ENCODE data around the gene LINGO3. TPM values are rescaled to one million over a fixed set of nuclear protein-coding genes. Genes with fewer than 3 reads are reported as not detected.

Gene LINGO3
- total RNA-seq, 4 donors from 2014 or later = 0.45 TPM; not detected in 3

DNA sequence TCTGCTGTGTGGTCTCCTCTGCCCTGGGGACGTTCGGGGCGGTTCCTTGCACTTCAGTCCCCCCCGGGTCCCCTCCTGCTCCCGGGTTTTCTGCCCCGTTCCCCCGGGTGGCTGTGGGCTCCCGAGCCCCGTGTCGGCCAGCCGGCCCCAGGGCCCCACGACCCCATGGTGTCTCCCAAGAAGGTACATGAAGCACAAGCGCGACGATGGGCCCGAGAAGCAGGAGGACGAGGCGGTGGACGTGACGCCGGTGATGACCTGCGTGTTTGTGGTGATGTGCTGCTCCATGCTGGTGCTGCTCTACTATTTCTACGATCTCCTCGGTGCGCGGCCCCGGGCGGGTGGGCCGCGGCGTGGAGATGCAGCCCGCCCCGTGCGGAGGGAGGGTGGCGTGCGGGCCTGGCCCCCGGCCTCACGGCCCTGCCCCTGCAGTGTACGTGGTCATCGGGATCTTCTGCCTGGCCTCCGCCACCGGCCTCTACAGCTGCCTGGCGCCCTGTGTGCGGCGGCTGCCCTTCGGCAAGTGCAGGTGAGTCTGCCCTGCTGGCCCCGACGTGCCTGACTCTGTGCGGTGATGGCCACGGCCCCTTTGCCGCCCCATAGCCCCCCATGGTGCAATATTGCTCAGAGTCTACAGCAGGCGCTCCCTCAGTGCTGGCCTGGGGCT is 31.8 kb upstream of the LINGO3 start:
- WGBS, 2 donors = 93 to 96% methylated on average over 31 to 52 of the region's 52 CpGs
- H3K27me3 ChIP-seq = no peaks in the 10 kb centered on the region
- no peaks in the 10 kb centered on the region for H3K9me3 ChIP-seq
- H3K4me3 ChIP-seq (replicated peaks in 1 of 3) = no peak overlapping the region
- no peak overlapping the region for H3K27ac ChIP-seq
- TF ChIP-seq, protein P1, sequence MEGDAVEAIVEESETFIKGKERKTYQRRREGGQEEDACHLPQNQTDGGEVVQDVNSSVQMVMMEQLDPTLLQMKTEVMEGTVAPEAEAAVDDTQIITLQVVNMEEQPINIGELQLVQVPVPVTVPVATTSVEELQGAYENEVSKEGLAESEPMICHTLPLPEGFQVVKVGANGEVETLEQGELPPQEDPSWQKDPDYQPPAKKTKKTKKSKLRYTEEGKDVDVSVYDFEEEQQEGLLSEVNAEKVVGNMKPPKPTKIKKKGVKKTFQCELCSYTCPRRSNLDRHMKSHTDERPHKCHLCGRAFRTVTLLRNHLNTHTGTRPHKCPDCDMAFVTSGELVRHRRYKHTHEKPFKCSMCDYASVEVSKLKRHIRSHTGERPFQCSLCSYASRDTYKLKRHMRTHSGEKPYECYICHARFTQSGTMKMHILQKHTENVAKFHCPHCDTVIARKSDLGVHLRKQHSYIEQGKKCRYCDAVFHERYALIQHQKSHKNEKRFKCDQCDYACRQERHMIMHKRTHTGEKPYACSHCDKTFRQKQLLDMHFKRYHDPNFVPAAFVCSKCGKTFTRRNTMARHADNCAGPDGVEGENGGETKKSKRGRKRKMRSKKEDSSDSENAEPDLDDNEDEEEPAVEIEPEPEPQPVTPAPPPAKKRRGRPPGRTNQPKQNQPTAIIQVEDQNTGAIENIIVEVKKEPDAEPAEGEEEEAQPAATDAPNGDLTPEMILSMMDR (IDR thresholded peaks at IDR 0.05) = no peak
- TF ChIP-seq POLR2A (IDR thresholded peaks at IDR 0.05) = no peak
- no peak for DNase-seq
- no peaks in the 10 kb centered on the region for H3K4me1 ChIP-seq
- intact Hi-C loops (cut with DNase I) = no loop called here
- peaks cover 9 to 11% of the 10 kb centered on the region in 2 donors for H3K36me3 ChIP-seq

DNA sequence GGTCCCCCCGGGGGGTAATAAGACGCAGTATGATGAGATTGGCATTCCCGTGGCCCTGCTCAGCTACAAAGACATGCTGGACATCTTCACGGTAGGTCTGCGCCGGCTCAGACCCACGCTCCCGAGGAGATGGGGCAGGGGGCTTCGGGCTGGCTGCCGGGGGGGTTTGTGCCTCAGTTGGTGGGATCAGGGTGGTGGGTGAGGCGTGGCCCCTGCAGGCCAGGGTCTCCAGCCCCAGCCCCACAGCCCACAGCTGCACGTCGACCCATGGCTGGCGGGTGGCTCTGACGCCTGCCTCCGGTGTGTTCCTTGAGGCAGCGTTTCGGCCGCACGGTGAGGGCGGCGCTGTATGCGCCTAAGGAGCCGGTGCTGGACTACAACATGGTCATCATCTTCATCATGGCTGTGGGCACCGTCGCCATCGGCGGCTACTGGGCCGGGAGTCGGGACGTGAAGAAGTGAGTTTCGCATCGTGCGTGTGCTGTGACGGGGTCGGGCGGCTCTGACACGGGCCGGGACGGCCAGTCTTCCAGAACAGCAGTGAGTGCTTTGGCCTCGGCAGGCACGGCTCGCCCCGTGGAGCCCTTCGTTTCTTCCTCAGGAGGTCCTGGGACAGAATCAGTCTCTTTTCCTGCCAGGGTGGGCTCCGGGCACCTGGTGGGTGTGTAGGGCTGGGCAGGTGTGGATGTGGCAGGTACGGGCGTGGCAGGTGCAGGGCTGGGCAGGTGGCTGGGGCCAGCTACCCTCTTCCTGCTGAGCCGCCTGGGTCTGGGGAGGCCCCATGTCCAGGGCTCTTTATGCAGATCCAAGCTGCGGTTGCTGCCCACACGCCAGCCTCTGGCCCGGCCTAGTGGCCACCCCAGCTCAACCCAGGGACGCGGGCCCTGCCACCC is 31.0 kb upstream of the LINGO3 start:
- H3K27me3 ChIP-seq = no peaks in the 10 kb centered on the region
- H3K9me3 ChIP-seq = no peaks in the 10 kb centered on the region
- TF ChIP-seq, protein P1 (IDR thresholded peaks at IDR 0.05) = no peak
- TF ChIP-seq POLR2A (IDR thresholded peaks at IDR 0.05) = no peak
- WGBS, 2 donors = 93 to 98% methylated on average over 46 to 48 of the region's 54 CpGs
- H3K36me3 ChIP-seq = peaks cover 5 to 11% of the 10 kb centered on the region in 2 donors
- H3K27ac ChIP-seq = no peak overlapping the region
- no peaks in the 10 kb centered on the region for H3K4me1 ChIP-seq
- DNase-seq = no peak
- intact Hi-C loops (cut with DNase I) = no loop called here
- no peak overlapping the region for H3K4me3 ChIP-seq (replicated peaks in 1 of 3)

DNA sequence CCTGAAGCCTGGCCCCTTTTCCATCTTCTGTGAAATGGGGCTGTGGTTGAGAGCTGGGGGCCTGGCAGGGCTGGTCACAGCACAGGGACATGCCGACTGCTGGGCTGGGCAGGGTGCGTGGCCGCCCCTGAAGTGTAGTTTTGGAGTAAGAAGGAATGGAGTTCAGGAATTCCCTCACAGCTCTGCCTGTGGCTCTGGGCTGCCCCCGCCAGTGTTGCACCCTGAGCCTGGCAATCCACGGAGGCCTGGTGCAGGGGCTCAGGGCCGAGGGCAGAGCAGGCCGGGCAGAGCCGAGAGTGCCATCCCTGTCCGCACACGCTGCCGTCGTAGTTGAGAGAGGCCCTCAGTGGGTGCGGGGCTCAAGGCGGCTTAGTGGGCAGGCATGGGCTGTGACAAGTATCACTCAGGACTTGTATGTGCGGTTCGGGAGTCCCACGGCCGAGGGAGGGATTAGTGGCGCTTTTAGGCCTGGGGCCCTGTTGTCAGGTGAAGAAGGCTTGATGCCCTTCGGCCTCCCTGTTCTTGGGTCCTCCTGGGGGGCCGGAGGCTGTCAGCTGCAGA is 30.2 kb upstream of the LINGO3 start:
- intact Hi-C loops (cut with DNase I) = no loop called here
- TF ChIP-seq, protein P1 (IDR thresholded peaks at IDR 0.05) = no peak
- TF ChIP-seq POLR2A (IDR thresholded peaks at IDR 0.05) = no peak
- Histone ChIP-seq H3K4me1 (peaks cover 0 to 8% of the 10 kb centered on the region in 2 donors), H3K27me3 (no peaks in the 10 kb centered on the region), H3K4me3 (replicated peaks in 1 of 3) (no peak overlapping the region), H3K9me3 (no peaks in the 10 kb centered on the region), H3K36me3 (peaks cover 5 to 11% of the 10 kb centered on the region in 2 donors), H3K27ac (no peak overlapping the region)
- DNase-seq = no peak
- 93 to 94% methylated on average over 16 to 18 of the region's 21 CpGs for WGBS, 2 donors

DNA sequence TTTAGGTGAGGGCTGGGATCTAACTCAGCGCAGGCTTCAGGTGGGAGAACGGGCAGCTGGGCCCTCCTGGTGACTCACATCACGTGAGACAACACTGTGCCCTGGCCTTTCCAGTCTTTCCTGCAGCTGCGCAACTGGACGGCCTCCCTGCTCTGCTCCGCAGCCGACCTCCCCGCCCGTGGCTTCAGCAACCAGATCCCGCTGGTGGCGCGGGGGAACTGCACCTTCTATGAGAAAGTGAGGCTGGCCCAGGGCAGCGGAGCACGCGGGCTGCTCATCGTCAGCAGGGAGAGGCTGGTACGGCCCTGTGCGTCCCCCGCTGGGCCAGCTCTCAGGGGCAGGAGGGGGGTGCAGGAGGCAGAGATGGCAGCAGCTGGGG is 29.4 kb upstream of the LINGO3 start:
- Histone ChIP-seq H3K4me3 (replicated peaks in 1 of 3) (no peak overlapping the region), H3K27me3 (no peaks in the 10 kb centered on the region), H3K36me3 (peaks cover 5 to 11% of the 10 kb centered on the region in 2 donors), H3K27ac (no peak overlapping the region), H3K4me1 (peaks cover 5 to 14% of the 10 kb centered on the region in 2 donors), H3K9me3 (no peaks in the 10 kb centered on the region)
- WGBS, 2 donors = 77 to 87% methylated on average over 16 to 18 of the region's 19 CpGs
- TF ChIP-seq, protein P1 (IDR thresholded peaks at IDR 0.05) = no peak
- TF ChIP-seq POLR2A (IDR thresholded peaks at IDR 0.05) = no peak
- no peak for DNase-seq
- intact Hi-C loops (cut with DNase I) = no loop called here
